GM12873 (cell line): ENCODE data around the gene ZNF880.

Source experiments
- TF ChIP-seq, protein P1 (sequence below): IDR thresholded peaks from 2 replicates; pipeline ENCODE4 v1.5.1; 2012; ENCODE audit warnings: low read depth, mild to moderate bottlenecking, moderate library complexity, low read length, control low read depth; ENCODE audit not compliant: insufficient read depth; ENCODE audit errors: missing control alignments

ZNF880 gene

GRCh38 chr19:52345162-52345561 is 24.6 kb upstream of the ZNF880 start:
- TF ChIP-seq, protein P1, sequence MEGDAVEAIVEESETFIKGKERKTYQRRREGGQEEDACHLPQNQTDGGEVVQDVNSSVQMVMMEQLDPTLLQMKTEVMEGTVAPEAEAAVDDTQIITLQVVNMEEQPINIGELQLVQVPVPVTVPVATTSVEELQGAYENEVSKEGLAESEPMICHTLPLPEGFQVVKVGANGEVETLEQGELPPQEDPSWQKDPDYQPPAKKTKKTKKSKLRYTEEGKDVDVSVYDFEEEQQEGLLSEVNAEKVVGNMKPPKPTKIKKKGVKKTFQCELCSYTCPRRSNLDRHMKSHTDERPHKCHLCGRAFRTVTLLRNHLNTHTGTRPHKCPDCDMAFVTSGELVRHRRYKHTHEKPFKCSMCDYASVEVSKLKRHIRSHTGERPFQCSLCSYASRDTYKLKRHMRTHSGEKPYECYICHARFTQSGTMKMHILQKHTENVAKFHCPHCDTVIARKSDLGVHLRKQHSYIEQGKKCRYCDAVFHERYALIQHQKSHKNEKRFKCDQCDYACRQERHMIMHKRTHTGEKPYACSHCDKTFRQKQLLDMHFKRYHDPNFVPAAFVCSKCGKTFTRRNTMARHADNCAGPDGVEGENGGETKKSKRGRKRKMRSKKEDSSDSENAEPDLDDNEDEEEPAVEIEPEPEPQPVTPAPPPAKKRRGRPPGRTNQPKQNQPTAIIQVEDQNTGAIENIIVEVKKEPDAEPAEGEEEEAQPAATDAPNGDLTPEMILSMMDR = no peak

GRCh38 chr19:52351512-52351911 is 18.2 kb upstream of the ZNF880 start:
- TF ChIP-seq, protein P1 = peak; percentile 29

DNA sequence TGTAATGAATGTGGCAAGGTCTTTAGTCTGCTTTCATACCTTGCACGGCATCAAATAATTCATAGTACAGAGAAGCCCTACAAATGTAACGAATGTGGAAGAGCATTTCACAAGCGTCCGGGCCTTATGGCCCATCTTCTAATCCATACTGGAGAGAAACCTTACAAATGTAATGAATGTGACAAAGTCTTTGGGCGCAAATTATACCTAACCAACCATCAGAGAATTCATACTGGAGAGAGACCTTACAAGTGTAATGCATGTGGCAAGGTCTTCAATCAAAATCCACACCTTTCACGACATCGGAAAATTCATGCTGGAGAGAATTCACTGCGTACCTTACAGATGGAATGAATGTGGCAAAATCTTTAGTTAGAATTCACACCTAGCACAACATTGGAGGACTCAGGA is 3.3 kb upstream of the ZNF880 start:
- TF ChIP-seq, protein P1 = no peak

DNA sequence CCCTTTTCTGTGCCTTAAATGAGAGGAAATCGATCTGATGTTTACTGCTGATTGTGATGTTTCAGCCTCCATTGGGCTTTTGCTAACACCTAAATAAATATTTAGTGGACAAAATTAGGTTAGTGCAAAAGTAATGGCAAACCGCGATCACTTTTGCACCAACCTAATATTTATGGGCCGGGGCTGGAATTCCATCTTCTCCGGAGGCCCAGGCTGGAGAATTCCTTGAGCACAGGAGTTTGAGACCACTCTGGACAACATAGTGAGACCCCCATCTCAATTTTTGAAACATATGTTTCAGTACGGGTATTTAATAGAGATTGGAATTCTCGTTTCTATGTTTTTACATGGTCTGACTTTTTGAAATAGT is 603 bp downstream of the ZNF880 start:
- TF ChIP-seq, protein P1 = no peak

- TF ChIP-seq, protein P1 = peak; percentile 2
Observed at GRCh38 chr19:52391135-52391534, 21.4 kb downstream of the ZNF880 start.

- TF ChIP-seq, protein P1 = no peak
Observed at GRCh38 chr19:52397310-52398080, 27.8 kb downstream of the ZNF880 start, which contains the start of gene ZNF528. Gene ZNF528 (plus strand): TSS chr19:52397849. CDS start chr19:52402014, 4,165 bp downstream.

GRCh38 chr19:52398081-52398441 is 28.3 kb downstream of the ZNF880 start:
- TF ChIP-seq, protein P1 = no peak
